ENCODE measurements around the gene CEP104. TPM values are rescaled to one million over a fixed set of nuclear protein-coding genes. Genes with fewer than 3 reads are reported as not detected.

Gene CEP104
- total RNA-seq, 1 experiment from 2014 or later = 44.1 TPM

GRCh38 chr1:3905266-3905952 is 48.4 kb upstream of the CEP104 start:
- Histone ChIP-seq H2AFZ (ENCODE audit: low read depth, low read length, poor library complexity, severe bottlenecking) (no peak overlapping the region), H3K4me1 (ENCODE audit: control insufficient read depth in 1 of 2, insufficient read depth in 2 of 2, low read length in 2 of 2) (peaks cover 2 to 11% of the 10 kb centered on the region in 2 experiments; a peak in 2 of 4 replicates), H3K9me3 (ENCODE audit: control insufficient read depth in 1 of 2, insufficient read depth in 1 of 2, low read depth in 1 of 2, low read length in 2 of 2) (no peaks in the 10 kb centered on the region), H3K9ac (ENCODE audit: low read length) (no peak overlapping the region), H3K79me2 (ENCODE audit: insufficient read depth, low read length) (no peaks in the 10 kb centered on the region), H3K36me3 (ENCODE audit: control insufficient read depth in 1 of 2, insufficient read depth in 2 of 2, low read length in 2 of 2) (no peaks in the 10 kb centered on the region), H4K20me1 (ENCODE audit: insufficient read depth) (no peaks in the 10 kb centered on the region), H3K27me3 (ENCODE audit: insufficient read depth, low read length) (no peaks in the 10 kb centered on the region), H3K27ac (ENCODE audit: low read depth, low read length) (no peak overlapping the region), H3K4me2 (ENCODE audit: low read length) (no peak overlapping the region), H3K4me3 (replicated peaks in 1 of 2; ENCODE audit: low read depth in 1 of 2, low read length in 2 of 2) (no peak overlapping the region), H3K9me2 (ENCODE audit: insufficient read depth) (no peaks in the 10 kb centered on the region)
- RAD21 ChIA-PET (ENCODE audit: low non-redundant PET in 1 of 2, low total read pairs in 2 of 2, uncharacterized antibody in 2 of 2, unreplicated experiment in 2 of 2) = no interaction called here
- CTCF ChIA-PET = no interaction called here
- no peak for DNase-seq (ENCODE audit: low read depth, low spot score)
- intact Hi-C loops (cut with micrococcal nuclease) = no loop called here
- no peak for ATAC-seq
- TF ChIP-seq REST (IDR thresholded peaks at IDR 0.05; ENCODE audit: low read depth) = no peak
- TF ChIP-seq RAD21 (IDR thresholded peaks at IDR 0.05; ENCODE audit: low read depth) = no peak
- no peak for TF ChIP-seq POLR2AphosphoS5 (IDR thresholded peaks at IDR 0.05; ENCODE audit: low read depth, low read length)
- TF ChIP-seq EZH2 (IDR thresholded peaks at IDR 0.05) = no peak
- POLR2A ChIA-PET = no interaction called here
- BruUV-seq (replicated peaks) = no TSS peak

- Histone ChIP-seq H3K4me1 (ENCODE audit: control insufficient read depth in 1 of 2, insufficient read depth in 2 of 2, low read length in 2 of 2) (peaks cover 2 to 11% of the 10 kb centered on the region in 2 experiments; a peak in 2 of 4 replicates), H3K9ac (ENCODE audit: low read length) (no peak overlapping the region), H4K20me1 (ENCODE audit: insufficient read depth) (no peaks in the 10 kb centered on the region), H2AFZ (ENCODE audit: low read depth, low read length, poor library complexity, severe bottlenecking) (no peak overlapping the region), H3K4me2 (ENCODE audit: low read length) (no peak overlapping the region), H3K36me3 (ENCODE audit: control insufficient read depth in 1 of 2, insufficient read depth in 2 of 2, low read length in 2 of 2) (no peaks in the 10 kb centered on the region), H3K9me2 (ENCODE audit: insufficient read depth) (no peaks in the 10 kb centered on the region), H3K27ac (ENCODE audit: low read depth, low read length) (no peak overlapping the region), H3K79me2 (ENCODE audit: insufficient read depth, low read length) (peaks cover 3% of the 10 kb centered on the region), H3K9me3 (ENCODE audit: control insufficient read depth in 1 of 2, insufficient read depth in 1 of 2, low read depth in 1 of 2, low read length in 2 of 2) (no peaks in the 10 kb centered on the region), H3K4me3 (replicated peaks in 1 of 2; ENCODE audit: low read depth in 1 of 2, low read length in 2 of 2) (no peak overlapping the region), H3K27me3 (ENCODE audit: insufficient read depth, low read length) (no peaks in the 10 kb centered on the region)
- ATAC-seq (no peak), DNase-seq (ENCODE audit: low read depth, low spot score) (no peak)
- BruUV-seq (replicated peaks) = no TSS peak
- ChIA-PET CTCF (no interaction called here), RAD21 (ENCODE audit: low non-redundant PET in 1 of 2, low total read pairs in 2 of 2, uncharacterized antibody in 2 of 2, unreplicated experiment in 2 of 2) (no interaction called here), POLR2A (no interaction called here)
- intact Hi-C loops (cut with micrococcal nuclease) = loop anchor here (5.0 kb wide), 1 partner anchor 238 kb away; no protein-coding TSS in a partner anchor
- TF ChIP-seq CBX3 (IDR thresholded peaks at IDR 0.05; ENCODE audit: low read depth) (no peak), JUND (IDR thresholded peaks at IDR 0.05) (no peak), CEBPB (IDR thresholded peaks at IDR 0.05; ENCODE audit: low read depth) (no peak), ELF1 (IDR thresholded peaks at IDR 0.05; ENCODE audit: borderline replicate concordance, low read depth) (no peak), EGR1 (IDR thresholded peaks at IDR 0.05; ENCODE audit: low read depth) (no peak), TCF7L2 (IDR thresholded peaks at IDR 0.05; ENCODE audit: borderline replicate concordance, extremely low read depth, insufficient read depth, insufficient read length) (no peak), CTCF (IDR thresholded peaks at IDR 0.05 in 2 of 3, conservative IDR thresholded peaks at IDR 0.05 in 1 of 3; ENCODE audit: borderline replicate concordance in 1 of 3, insufficient read depth in 1 of 3, low read depth in 2 of 3, low read length in 2 of 3) (no peak), ATF3 (IDR thresholded peaks at IDR 0.05) (no peak), SRF (IDR thresholded peaks at IDR 0.05; ENCODE audit: low read depth) (no peak)
Measured at GRCh38 chr1:3904843-3905185, 47.8 kb upstream of the CEP104 start.

All from HCT116 (cell line).